SU-DHL-6 (cell line): ENCODE measurements around the gene SRGAP1.

Experiments
- CTCF ChIP-seq: fragments of 200-600 bp; sonication (generic); IDR thresholded peaks from one replicate; pipeline ENCODE4 v1.5.1; 2017; ENCODE audit warnings: antibody characterized with exemption, mild to moderate bottlenecking, low read length, moderate library complexity; ENCODE audit not compliant: insufficient read depth, poor library complexity, severe bottlenecking
- EZH2phosphoT487 ChIP-seq: fragments of 200-600 bp; sonication (generic), shearing (Covaris generic); conservative IDR thresholded peaks from 2 replicates; pipeline ENCODE4 v1.6.1; 2018; ENCODE audit warnings: mild to moderate bottlenecking, antibody characterized with exemption, low read length, moderate library complexity, mixed read lengths

- TF ChIP-seq EZH2phosphoT487, result no peak
- TF ChIP-seq CTCF, result no peak
Observed at GRCh38 chr12:64081008-64081404, 236.5 kb downstream of the SRGAP1 start.
